Measurements from ENCODE around the gene ACAD8. TPM values are rescaled to one million over a fixed set of nuclear protein-coding genes. Genes with fewer than 3 reads are reported as not detected.
"Not testable (repeated sequence)": the region's sequence is repeated elsewhere in the genome, so short reads cannot be mapped to it uniquely, and the experiment has no call there.

The ACAD8 gene
- total and polyA plus RNA-seq, 2 of the 4 experiments (the other 2 are of a cell fraction), result 11.1 to 21.2 TPM

DNA sequence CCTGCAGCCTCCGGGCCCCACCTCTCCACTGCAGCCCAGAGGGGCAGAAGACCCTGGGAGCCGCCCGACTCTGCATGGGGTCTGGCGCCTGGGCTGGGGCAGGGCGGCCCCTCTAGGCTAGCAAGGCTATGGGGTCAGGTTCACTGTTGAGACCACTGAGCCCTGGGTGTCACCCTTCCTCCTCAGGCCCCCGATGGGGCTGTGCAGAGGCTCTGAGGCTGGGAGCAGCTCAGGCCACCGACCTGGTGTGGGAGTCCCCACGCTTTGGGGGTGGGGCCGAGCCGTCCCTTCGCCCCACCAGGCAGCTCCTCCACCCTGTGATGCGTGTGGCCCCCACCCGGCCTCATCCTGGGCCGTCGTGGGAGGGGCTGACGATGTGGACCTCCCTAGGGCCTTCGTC lies 28.3 kb downstream of the ACAD8 start:
- H3K23ac ChIP-seq (ENCODE audit: low read depth, low read length), result not testable (repeated sequence)

More for the DNA sequence above, 28.3 kb downstream of the ACAD8 start:
- H3K4me2 ChIP-seq (ENCODE audit: low read depth, low read length); H2BK20ac ChIP-seq (ENCODE audit: low read depth, low read length); H4K91ac ChIP-seq (ENCODE audit: insufficient read depth, low read depth, low read length); H2AK9ac ChIP-seq (replicated peaks; ENCODE audit: low read depth, low read length, poor library complexity); ATAC-seq (ENCODE audit: low read depth); H3K14ac ChIP-seq (replicated peaks; ENCODE audit: low read depth, low read length); H2AFZ ChIP-seq (replicated peaks; ENCODE audit: low read length, poor library complexity); CTCF ChIA-PET; H4K8ac ChIP-seq (ENCODE audit: low read depth in 2 of 2, low read length in 2 of 2); H3K56ac ChIP-seq (ENCODE audit: extremely low read depth, insufficient read depth, low read length); POLR2A ChIA-PET (ENCODE audit: unreplicated experiment); DNase-seq; H3K4ac ChIP-seq (ENCODE audit: low read depth, low read length); H2AK5ac ChIP-seq (ENCODE audit: low read depth, low read length); H2BK120ac ChIP-seq (ENCODE audit: low read depth, low read length); BruUV-seq (replicated peaks); H3K79me1 ChIP-seq (ENCODE audit: low read depth in 1 of 2, low read length in 2 of 2); H3K36me3 ChIP-seq (ENCODE audit: control insufficient read depth, insufficient read depth, low read length); H3K9me1 ChIP-seq (ENCODE audit: insufficient read depth, low read length); H4K20me1 ChIP-seq (ENCODE audit: insufficient read depth, low read length); H3K9ac ChIP-seq (ENCODE audit: low read depth, low read length); H3K4me1 ChIP-seq (ENCODE audit: control insufficient read depth, insufficient read depth, low read length); H3K27ac ChIP-seq (ENCODE audit: insufficient read depth, low read length); H4K5ac ChIP-seq (ENCODE audit: low read depth, low read length); H2BK15ac ChIP-seq (ENCODE audit: low read depth, low read length); H2BK5ac ChIP-seq (ENCODE audit: low read depth, low read length, poor library complexity, severe bottlenecking); in situ Hi-C loops (cut with MboI; ENCODE audit: low sequenced_read_pairs); H3K18ac ChIP-seq (ENCODE audit: low read depth, low read length); intact Hi-C loops (cut with micrococcal nuclease); H3K4me3 ChIP-seq (ENCODE audit: insufficient read depth, low read depth, low read length); dilution Hi-C loops (cut with HindIII; ENCODE audit: low sequenced_read_pairs, unreplicated experiment); H3K9me3 ChIP-seq (ENCODE audit: control insufficient read depth, insufficient read depth, low read length): not testable (repeated sequence)
- WGBS, 2 experiments (ENCODE audit: extremely low coverage in 2 of 2, insufficient read length in 1 of 2), result 80% methylated on average over 1 of the region's 17 CpGs; no CpG with 5 or more reads in 1 of the 2 experiments
- H3K27me3 ChIP-seq (ENCODE audit: control insufficient read depth, insufficient read depth, low read length), result peaks cover 22% of the 10 kb centered on the region

Measured in IMR-90 (cell line).